Hepatocyte (in vitro differentiated cells): ENCODE data around the gene FXR1.

ENCODE experiments used
- EZH2 ChIP-seq: fragments of 200-600 bp; sonication (generic); IDR thresholded peaks from 2 replicates; pipeline ENCODE4 v1.6.1; 2016; ENCODE audit warnings: antibody characterized with exemption, mild to moderate bottlenecking, borderline replicate concordance
- EZH2phosphoT487 ChIP-seq: fragments of 200-600 bp; sonication (generic); IDR thresholded peaks from one replicate; pipeline ENCODE4 v1.6.1; 2018; ENCODE audit warnings: antibody characterized with exemption, mild to moderate bottlenecking, low read depth, moderate library complexity; ENCODE audit not compliant: unreplicated experiment, severe bottlenecking
- TF ChIP-seq, protein P1 (sequence below): fragments of 200-600 bp; sonication (generic); IDR thresholded peaks from 2 replicates; pipeline ENCODE4 v1.5.1; 2016; ENCODE audit warnings: antibody characterized with exemption, mild to moderate bottlenecking; ENCODE audit not compliant: poor library complexity

DNA sequence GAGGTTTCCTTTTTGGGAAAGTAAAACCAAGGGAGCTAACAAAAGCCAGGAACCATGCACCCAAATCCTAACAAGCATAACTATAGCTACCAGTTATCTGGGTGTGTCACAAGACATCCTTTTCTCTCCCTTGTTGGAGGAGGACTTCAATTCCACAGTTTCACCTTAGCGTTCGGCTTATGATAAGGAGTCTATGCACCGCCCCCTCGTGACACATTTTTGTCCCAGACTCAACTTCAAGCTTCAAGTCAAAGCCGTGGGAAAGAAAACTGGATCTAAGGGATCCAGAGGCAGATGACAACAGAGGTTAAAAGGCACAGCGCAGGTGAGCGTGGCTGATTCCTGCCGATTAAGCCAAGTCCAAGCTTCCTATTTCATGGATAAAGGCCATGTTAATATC is 13.9 kb upstream of the FXR1 start:
- no peak for TF ChIP-seq EZH2phosphoT487
- TF ChIP-seq, protein P1, sequence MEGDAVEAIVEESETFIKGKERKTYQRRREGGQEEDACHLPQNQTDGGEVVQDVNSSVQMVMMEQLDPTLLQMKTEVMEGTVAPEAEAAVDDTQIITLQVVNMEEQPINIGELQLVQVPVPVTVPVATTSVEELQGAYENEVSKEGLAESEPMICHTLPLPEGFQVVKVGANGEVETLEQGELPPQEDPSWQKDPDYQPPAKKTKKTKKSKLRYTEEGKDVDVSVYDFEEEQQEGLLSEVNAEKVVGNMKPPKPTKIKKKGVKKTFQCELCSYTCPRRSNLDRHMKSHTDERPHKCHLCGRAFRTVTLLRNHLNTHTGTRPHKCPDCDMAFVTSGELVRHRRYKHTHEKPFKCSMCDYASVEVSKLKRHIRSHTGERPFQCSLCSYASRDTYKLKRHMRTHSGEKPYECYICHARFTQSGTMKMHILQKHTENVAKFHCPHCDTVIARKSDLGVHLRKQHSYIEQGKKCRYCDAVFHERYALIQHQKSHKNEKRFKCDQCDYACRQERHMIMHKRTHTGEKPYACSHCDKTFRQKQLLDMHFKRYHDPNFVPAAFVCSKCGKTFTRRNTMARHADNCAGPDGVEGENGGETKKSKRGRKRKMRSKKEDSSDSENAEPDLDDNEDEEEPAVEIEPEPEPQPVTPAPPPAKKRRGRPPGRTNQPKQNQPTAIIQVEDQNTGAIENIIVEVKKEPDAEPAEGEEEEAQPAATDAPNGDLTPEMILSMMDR: no peak
- no peak for TF ChIP-seq EZH2
